B cell (primary cell): ENCODE measurements around the gene C12orf57. TPM values are rescaled to one million over a fixed set of nuclear protein-coding genes. Genes with fewer than 3 reads are reported as not detected.

ENCODE experiments used
- ATAC-seq: fragments of 200-7000 bp; cut with Tn5 transposase; one replicate; pipeline ENCODE4 v1.10.0; 2021; ENCODE audit warnings: low read depth, mild to moderate bottlenecking, moderate number of reproducible peaks, moderate library complexity
- CTCF ChIA-PET: fragments of 350-600 bp; sonication (Branson Sonifier 250); formaldehyde crosslinking; loops from one replicate; lab custom pipeline; 2021; ENCODE audit warnings: antibody characterized with exemption, inconsistent platforms; lab: Charles Lee
- POLR2A ChIA-PET: fragments of 350-600 bp; sonication (Branson Sonifier 250); formaldehyde crosslinking; loops from one replicate; lab custom pipeline; 2021; ENCODE audit warnings: antibody characterized with exemption; lab: Charles Lee
- DNase-seq: peaks from one replicate; pipeline ENCODE4 v3.0.0; 2013
- H2AFZ ChIP-seq: 2 replicates; pipeline ENCODE4 v1.6.1; 2012; ENCODE audit warnings: mild to moderate bottlenecking, low read depth, low read length; ENCODE audit not compliant: insufficient read depth, poor library complexity, severe bottlenecking
- H3K27ac ChIP-seq, 2 donors: 1 replicate in 1 of 2; 2 replicates in 1 of 2; pipeline ENCODE4 v1.5.1; 2012 to 2013; ENCODE audit warnings: low read length in 2 of 2, mild to moderate bottlenecking in 2 of 2, moderate library complexity in 1 of 2
- H3K27me3 ChIP-seq, 4 experiments: fragments of 200-600 bp in 1 of 4; sonication (generic) in 1 of 4; replicated peaks in 1 of 4; 1 replicate in 2 of 4; 2 replicates in 2 of 4; pipeline versions ENCODE4 v1.6.1 to v1.7.0; 2013 to 2016; ENCODE audit warnings: low read length in 3 of 4, mild to moderate bottlenecking in 2 of 4, mixed read lengths in 1 of 4, moderate library complexity in 1 of 4; ENCODE audit not compliant: insufficient read depth in 4 of 4, control insufficient read depth in 3 of 4; ENCODE audit errors: control extremely low read depth in 1 of 4
- H3K36me3 ChIP-seq, 2 experiments: replicated peaks in 1 of 2; 1 replicate in 1 of 2; 2 replicates in 1 of 2; pipeline versions ENCODE4 v1.6.1 to v1.7.1; 2013; ENCODE audit warnings: low read length in 1 of 2; ENCODE audit not compliant: insufficient read depth in 2 of 2, control insufficient read depth in 1 of 2; ENCODE audit errors: control extremely low read depth in 1 of 2, extremely low read depth in 1 of 2
- H3K4me1 ChIP-seq, 2 donors: fragments of 200-600 bp in 1 of 2; sonication (generic) in 1 of 2; 1 replicate in 1 of 2; 2 replicates in 1 of 2; pipeline versions ENCODE4 v1.5.1 to v1.6.1; 2013 to 2017; ENCODE audit warnings: low read length in 2 of 2; ENCODE audit not compliant: control insufficient read depth in 2 of 2, insufficient read depth in 2 of 2
- H3K4me2 ChIP-seq: replicated peaks from 2 replicates; pipeline ENCODE3; 2012; ENCODE audit warnings: mild to moderate bottlenecking, low read depth, low read length; ENCODE audit not compliant: poor library complexity, severe bottlenecking
- H3K4me3 ChIP-seq, 5 experiments: fragments of 200-600 bp in 1 of 5; sonication (generic) in 1 of 5; 1 replicate in 3 of 5; 2 replicates in 2 of 5; pipeline versions ENCODE4 v1.5.1 to v1.7.0; 2011 to 2016; ENCODE audit warnings: low read length in 4 of 5, mild to moderate bottlenecking in 4 of 5, low read depth in 2 of 5, control low read depth in 1 of 5, moderate library complexity in 1 of 5; ENCODE audit not compliant: insufficient read depth in 1 of 5; ENCODE audit errors: control extremely low read depth in 1 of 5, extremely low read depth in 1 of 5
- H3K79me2 ChIP-seq: fragments of 200-600 bp; sonication (generic); one replicate; pipeline ENCODE4 v1.6.0; 2016; ENCODE audit warnings: low read length; ENCODE audit not compliant: control insufficient read depth, insufficient read depth
- H3K9ac ChIP-seq: fragments of 200-600 bp; sonication (generic); 2 replicates; pipeline ENCODE4 v1.6.1; 2017; ENCODE audit warnings: mild to moderate bottlenecking, low read length, moderate library complexity
- H3K9me3 ChIP-seq, 3 donors: one replicate each; pipeline versions ENCODE4 v1.6.1 to v1.7.1; 2013; ENCODE audit warnings: low read length in 2 of 3; ENCODE audit not compliant: control insufficient read depth in 2 of 3, insufficient read depth in 1 of 3; ENCODE audit errors: control extremely low read depth in 1 of 3
- H4K20me1 ChIP-seq: 2 replicates; pipeline ENCODE4 v1.6.0; 2012; ENCODE audit warnings: mild to moderate bottlenecking, low read length; ENCODE audit not compliant: insufficient read depth, control insufficient read depth, poor library complexity, severe bottlenecking
- H3K27ac Mint-ChIP-seq: one replicate; pipeline ENCODE4 v1.8.0; 2021; ENCODE audit warnings: mixed read lengths
- H3K27me3 Mint-ChIP-seq: one replicate; pipeline ENCODE4 v1.8.0; 2021; ENCODE audit warnings: mixed read lengths
- H3K4me1 Mint-ChIP-seq: one replicate; pipeline ENCODE4 v1.8.0; 2021; ENCODE audit warnings: mixed read lengths
- H3K4me3 Mint-ChIP-seq: one replicate; pipeline ENCODE4 v1.8.0; 2021; ENCODE audit warnings: mixed read lengths
- H3K9me3 Mint-ChIP-seq: one replicate; pipeline ENCODE4 v1.8.0; 2022; ENCODE audit warnings: mixed read lengths; ENCODE audit not compliant: insufficient read depth
- CTCF ChIP-seq: fragments of 200-600 bp; IDR thresholded peaks from one replicate; pipeline ENCODE4 v1.8.0; 2022; ENCODE audit warnings: antibody characterized with exemption, mild to moderate bottlenecking
- EZH2 ChIP-seq: IDR thresholded peaks from 2 replicates; pipeline ENCODE4 v1.6.1; 2012; ENCODE audit warnings: borderline replicate concordance, low read depth, mild to moderate bottlenecking, moderate library complexity, low read length; ENCODE audit not compliant: insufficient read depth, poor library complexity, severe bottlenecking
- WGBS: methylation state at CpG from one replicate; pipeline ENCODE4 v1.1.5; 2013; ENCODE audit warnings: missing lambda C conversion rate; ENCODE audit not compliant: insufficient coverage; 5-methylcytosine and 5-hydroxymethylcytosine counted together
- intact Hi-C: fragments of 100-400 bp; cut with micrococcal nuclease; formaldehyde crosslinking; loops from one replicate; pipeline ENCODE4 v1.10.0; 2022
- polyA plus RNA-seq: library from polyadenylated mRNA; depleted of rRNA; stranded (reverse); fragments of >200 nt; gene quantifications from 2 replicates; pipeline ENCODE4 v1.2.3, GENCODE V29; 2012
- total RNA-seq, 2 donors: library from RNA; stranded (reverse); fragments of 120-200 nt in 1 of 2; gene quantifications; 1 replicate in 1 of 2; 2 replicates in 1 of 2; pipeline versions ENCODE4 v1.2.3 to v1.2.4, GENCODE V29; 2013 to 2022

C12orf57 gene
- total and polyA plus RNA-seq, 2 donors (not counting 1 experiment from before 2014, with no cell fraction given), result 90.9 to 460 TPM

GRCh38 chr12:6894321-6894720 is 49.5 kb upstream of the C12orf57 start:
- no CpG with 5 or more reads among the region's 3 CpGs for WGBS
- no peak overlapping the region for H3K4me3 ChIP-seq
- H3K79me2 ChIP-seq, result peaks cover 4% of the 10 kb centered on the region
- H3K9ac ChIP-seq, result no peak overlapping the region
- H3K4me2 ChIP-seq, result no peak overlapping the region
- TF ChIP-seq EZH2, result no peak
- no peak for TF ChIP-seq CTCF
- DNase-seq (no peak), ATAC-seq (no peak)
- no peaks in the 10 kb centered on the region for H3K9me3 ChIP-seq
- no peaks in the 10 kb centered on the region for H3K9me3 Mint-ChIP-seq
- H3K27ac Mint-ChIP-seq, result no peak overlapping the region
- ChIA-PET CTCF (interaction anchor here (0.5 to 1.5 kb wide), 2 partner anchors 25 to 26 kb away, joined by 3 to 4 read pairs; no protein-coding TSS in a partner anchor), POLR2A (interaction anchor here (0.7 kb wide), 1 partner anchor 22 kb away, joined by 6 read pairs; no protein-coding TSS in a partner anchor)
- no peaks in the 10 kb centered on the region for H3K36me3 ChIP-seq
- no peak overlapping the region for H3K4me3 Mint-ChIP-seq
- no peaks in the 10 kb centered on the region for H3K27me3 ChIP-seq
- H2AFZ ChIP-seq, result no peak overlapping the region
- H3K27me3 Mint-ChIP-seq, result no peaks in the 10 kb centered on the region
- no peak overlapping the region for H3K27ac ChIP-seq
- intact Hi-C loops, result no loop called here
- peaks cover 15% of the 10 kb centered on the region for H3K4me1 Mint-ChIP-seq
- no peaks in the 10 kb centered on the region for H4K20me1 ChIP-seq
- peaks cover 9 to 13% of the 10 kb centered on the region in 2 donors for H3K4me1 ChIP-seq

- Histone ChIP-seq H3K4me1 (peaks cover 0 to 7% of the 10 kb centered on the region in 2 donors), H3K9ac (no peak overlapping the region), H3K27ac (no peak overlapping the region), H3K4me2 (no peak overlapping the region), H3K9me3 (no peaks in the 10 kb centered on the region), H2AFZ (no peak overlapping the region), H3K36me3 (no peaks in the 10 kb centered on the region), H3K79me2 (peaks cover 4% of the 10 kb centered on the region), H3K4me3 (no peak overlapping the region), H3K27me3 (no peaks in the 10 kb centered on the region), H4K20me1 (no peaks in the 10 kb centered on the region)
- Mint-ChIP-seq H3K4me1 (peaks cover 6% of the 10 kb centered on the region), H3K4me3 (no peak overlapping the region), H3K9me3 (no peaks in the 10 kb centered on the region), H3K27ac (no peak overlapping the region), H3K27me3 (no peaks in the 10 kb centered on the region)
- ATAC-seq (no peak), DNase-seq (no peak)
- WGBS, result 89% methylated on average over 5 of the region's 6 CpGs
- TF ChIP-seq EZH2, result no peak
- TF ChIP-seq CTCF, result no peak
- intact Hi-C loops, result no loop called here
- CTCF ChIA-PET, result interaction anchor here (3.3 kb wide), 1 partner anchor 24 kb away, joined by 10 read pairs; the partner anchor contains the start of gene SPSB2
- POLR2A ChIA-PET, result interaction anchor here (0.7 kb wide), 1 partner anchor 24 kb away, joined by 3 read pairs; the partner anchor contains the start of gene SPSB2
Observed at GRCh38 chr12:6896846-6897435, 46.9 kb upstream of the C12orf57 start.
